HG03342 (cell line): ENCODE results near the gene SCAPER.

Experiments used
- ATAC-seq: cut with Tn5 transposase; IDR thresholded peaks from one replicate; pipeline ENCODE4 v1.9.1; 2021; ENCODE audit warnings: mild to moderate bottlenecking, moderate library complexity; ENCODE audit not compliant: unreplicated experiment

SCAPER gene, protein sequence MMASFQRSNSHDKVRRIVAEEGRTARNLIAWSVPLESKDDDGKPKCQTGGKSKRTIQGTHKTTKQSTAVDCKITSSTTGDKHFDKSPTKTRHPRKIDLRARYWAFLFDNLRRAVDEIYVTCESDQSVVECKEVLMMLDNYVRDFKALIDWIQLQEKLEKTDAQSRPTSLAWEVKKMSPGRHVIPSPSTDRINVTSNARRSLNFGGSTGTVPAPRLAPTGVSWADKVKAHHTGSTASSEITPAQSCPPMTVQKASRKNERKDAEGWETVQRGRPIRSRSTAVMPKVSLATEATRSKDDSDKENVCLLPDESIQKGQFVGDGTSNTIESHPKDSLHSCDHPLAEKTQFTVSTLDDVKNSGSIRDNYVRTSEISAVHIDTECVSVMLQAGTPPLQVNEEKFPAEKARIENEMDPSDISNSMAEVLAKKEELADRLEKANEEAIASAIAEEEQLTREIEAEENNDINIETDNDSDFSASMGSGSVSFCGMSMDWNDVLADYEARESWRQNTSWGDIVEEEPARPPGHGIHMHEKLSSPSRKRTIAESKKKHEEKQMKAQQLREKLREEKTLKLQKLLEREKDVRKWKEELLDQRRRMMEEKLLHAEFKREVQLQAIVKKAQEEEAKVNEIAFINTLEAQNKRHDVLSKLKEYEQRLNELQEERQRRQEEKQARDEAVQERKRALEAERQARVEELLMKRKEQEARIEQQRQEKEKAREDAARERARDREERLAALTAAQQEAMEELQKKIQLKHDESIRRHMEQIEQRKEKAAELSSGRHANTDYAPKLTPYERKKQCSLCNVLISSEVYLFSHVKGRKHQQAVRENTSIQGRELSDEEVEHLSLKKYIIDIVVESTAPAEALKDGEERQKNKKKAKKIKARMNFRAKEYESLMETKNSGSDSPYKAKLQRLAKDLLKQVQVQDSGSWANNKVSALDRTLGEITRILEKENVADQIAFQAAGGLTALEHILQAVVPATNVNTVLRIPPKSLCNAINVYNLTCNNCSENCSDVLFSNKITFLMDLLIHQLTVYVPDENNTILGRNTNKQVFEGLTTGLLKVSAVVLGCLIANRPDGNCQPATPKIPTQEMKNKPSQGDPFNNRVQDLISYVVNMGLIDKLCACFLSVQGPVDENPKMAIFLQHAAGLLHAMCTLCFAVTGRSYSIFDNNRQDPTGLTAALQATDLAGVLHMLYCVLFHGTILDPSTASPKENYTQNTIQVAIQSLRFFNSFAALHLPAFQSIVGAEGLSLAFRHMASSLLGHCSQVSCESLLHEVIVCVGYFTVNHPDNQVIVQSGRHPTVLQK (N-terminal part only)

DNA sequence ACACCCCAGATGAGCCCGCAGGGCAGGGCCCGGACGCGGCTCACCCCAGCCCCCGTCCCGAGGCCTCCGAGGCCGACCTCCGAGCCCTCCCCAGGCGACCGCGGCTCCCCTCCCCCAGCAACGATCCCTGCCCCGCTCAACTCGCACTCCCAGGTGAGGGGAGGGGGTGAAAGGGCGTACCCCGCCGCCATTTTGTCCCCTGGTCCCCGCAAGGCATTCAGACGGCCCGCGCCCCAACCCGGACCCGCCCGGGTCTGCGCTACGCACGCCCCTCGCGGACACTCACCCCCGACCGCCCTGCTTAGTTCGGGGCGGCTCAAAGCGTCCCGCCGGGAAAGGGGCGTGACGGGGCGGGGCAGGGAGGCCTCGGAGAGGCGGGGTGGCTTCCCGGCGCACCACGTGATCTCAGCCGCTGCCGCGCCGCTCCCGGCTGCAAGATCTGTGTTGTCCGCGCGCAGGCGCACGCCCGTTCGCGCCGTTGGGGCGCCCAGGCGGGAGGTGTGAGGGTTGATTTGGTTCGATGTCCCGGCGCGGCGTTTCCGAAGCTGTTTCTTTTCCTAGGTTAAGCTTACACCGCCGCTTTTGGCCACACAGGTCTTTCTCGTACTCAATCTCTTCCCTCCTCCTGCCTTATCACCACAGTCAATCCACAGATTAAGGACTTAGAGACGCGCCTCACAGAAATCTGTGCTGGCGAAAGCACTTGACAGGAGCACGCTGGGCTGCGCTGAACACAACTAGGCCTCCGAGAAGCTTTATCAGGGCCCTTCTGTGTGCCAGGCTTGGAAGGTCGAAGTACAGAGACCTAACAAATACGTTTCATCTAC, at the start of gene SCAPER:
SCAPER (minus strand) TSS at position 328 of the 827 bp plus-strand sequence. CDS start 21,523 bp downstream, outside the sequence.
- peak; percentile 83 for ATAC-seq

DNA sequence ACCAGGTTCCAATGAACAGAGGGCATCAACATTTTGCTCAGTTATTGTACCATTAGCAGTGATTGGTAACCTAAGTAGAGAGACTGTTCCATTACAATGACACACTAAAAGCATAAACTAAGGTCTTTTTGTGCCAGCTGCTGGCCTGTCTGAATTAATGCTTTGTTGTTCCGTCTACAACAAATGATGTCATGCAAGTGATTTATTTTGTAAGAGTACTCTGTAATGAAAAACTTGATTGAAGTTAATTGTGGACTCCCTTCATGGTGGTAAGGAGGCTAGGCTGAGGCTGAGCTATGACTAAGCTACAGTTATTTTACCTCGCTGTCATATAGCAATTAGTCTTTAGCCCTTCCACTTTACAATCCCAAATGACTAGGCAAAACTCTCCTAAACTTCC, 49.6 kb upstream of the SCAPER start:
- no peak for ATAC-seq

DNA sequence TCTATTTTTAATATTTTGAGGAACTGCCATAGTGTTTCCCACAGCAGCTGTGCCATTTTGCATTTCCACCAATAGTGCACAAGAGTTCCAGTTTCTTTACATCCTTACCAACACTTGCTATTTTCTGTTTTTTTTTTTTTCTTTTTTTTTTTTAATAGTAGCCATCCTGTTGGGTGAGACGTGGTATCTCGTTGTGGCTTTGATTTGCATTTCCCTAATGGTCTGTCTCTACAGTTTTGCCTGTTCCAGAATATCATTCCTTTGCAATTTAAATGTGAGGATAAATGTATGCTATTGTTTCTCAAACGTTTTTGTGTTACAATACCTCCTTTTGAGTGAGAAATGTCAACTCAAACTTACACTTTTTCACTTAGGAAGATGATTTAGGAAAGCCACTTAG, 48.8 kb upstream of the SCAPER start:
- ATAC-seq = no peak

DNA sequence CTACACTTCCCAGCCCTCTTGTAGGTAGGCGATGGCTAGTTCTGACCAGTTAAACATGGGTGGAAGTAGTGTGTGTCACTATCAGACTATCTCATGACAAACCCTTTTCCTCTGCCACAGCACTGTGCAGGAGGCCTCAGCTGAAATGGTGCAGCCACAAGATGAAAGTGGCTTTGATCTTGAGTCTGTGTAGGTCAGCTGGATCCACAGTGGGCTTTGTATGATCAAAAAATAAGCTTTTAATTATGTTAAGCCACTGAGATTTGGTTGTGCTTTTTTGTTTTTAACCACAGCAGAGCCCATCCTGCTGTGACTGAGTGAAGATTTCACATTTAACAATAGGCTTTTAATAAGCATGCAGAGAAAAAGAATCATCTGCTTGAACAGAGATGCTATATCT, 46.1 kb upstream of the SCAPER start:
- ATAC-seq = no peak

DNA sequence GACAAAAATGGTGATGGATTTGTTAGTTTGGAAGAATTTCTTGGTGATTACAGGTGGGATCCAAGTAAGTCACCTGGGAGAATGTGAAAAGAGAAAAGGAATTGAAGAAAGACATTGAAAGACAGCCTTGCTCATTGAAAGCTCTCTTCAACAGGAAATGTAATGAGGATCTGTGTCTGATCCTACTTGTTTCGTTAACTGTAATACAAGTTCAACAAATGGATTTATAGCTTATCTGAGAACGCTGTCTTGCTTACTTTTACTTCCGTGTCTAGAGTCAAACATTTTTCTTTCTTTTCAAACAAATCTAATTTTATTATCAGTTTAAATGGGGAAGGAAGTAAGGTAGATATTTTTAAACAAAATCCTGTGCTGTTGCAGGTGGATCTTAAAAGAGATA, 42.3 kb upstream of the SCAPER start:
- no peak for ATAC-seq

DNA sequence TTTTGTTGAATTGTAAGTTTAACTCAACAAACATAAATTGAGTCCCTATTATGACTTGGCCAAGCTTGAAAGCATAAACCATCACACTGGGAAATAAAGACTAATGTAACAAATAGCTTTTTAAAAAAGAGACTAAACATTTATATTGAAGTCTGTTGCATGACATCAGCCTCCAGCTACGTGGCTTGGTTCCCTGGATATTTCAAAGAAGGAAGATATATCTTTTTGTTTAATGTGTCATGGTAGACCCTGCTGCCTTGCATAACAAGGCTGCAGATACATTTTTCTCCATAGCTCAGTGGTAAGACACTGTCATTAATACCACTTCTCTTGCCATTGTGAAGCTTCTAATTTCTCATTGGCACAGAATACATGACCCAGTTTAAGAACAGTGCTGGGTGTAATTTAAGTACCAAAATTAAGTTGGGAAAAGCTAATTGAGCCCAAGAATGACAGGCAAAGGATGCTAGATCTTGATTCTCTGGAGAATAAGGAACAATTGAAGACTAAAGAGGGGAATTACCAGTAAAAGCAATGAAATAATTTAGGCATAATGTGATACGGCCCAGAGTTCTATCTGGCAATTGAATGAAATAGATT, 40.5 kb upstream of the SCAPER start:
- no peak for ATAC-seq

DNA sequence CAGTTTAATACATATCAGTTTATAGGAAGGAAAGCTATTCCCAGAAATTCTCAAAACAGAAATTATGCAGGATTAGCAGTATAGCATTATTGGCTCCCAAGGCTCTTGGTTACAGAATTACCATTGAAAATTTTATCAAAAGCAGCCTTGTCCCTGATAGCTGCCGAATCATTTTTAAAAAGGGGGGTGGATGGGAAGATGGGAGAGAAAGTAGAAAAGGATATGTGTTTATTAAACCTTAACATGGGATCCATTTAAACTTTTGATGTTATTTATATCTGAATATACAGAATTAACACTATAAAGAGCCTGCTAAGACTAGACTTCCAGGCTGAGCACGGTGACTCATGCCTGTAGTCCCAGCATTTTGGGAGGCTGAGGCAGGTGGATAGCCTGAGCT, 37.2 kb upstream of the SCAPER start:
- no peak for ATAC-seq

DNA sequence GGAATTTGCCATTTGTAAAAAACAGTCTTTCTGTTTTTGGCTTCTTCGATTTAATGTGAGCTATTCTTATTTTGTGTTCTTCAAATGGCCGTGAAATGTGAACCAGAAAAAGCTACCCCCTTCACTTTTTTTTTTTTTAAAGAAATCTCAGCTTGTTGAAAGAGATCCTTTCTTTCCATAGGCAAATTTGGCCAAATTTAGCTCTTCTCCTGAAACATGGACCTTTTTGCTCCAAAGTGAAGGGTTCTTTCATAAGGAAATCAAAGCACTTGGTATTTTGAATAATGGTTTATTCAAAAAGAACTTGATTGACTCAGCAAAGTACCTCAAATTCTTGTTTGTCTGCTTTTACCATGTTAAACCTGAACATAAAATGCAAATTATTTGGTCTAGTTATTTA, 36.5 kb upstream of the SCAPER start:
- no peak for ATAC-seq

DNA sequence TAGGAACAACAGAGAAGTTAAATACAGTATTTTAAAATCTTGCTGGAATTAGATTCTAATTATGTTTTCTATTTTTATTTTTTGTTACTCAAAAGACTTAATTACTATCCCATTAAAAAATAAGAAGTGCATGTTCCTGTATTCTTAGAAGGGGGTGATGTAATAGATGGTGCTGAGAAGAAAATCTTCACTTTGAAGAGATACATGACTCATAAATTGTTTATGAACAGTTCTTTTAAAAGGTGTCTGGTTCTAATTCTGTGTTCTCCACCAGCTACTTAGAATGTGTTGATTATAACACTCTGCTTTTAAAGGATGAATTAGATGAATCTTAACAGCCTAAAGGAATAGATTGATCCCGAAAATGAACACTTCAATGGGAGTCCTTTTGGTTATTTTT, 34.6 kb upstream of the SCAPER start:
- ATAC-seq = no peak

DNA sequence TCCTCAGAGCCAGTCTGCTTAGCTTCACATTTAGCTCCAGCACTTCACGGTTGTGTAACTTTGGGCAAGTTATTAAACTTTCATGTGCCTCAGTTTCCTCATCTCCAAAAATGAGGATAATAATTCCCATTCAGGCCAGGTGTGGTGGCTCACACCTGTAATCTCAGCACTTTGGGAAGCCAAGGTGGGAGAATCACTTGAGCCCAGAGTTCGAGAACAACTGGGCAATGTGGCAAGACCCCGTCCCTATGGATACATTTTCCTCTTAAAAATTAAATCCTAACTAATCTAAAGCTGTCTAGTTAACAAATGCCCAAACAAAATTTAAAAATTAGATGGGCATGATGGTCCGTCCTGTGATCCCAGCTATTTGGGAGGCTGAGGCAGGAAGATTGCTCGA, 33.6 kb upstream of the SCAPER start:
- no peak for ATAC-seq

DNA sequence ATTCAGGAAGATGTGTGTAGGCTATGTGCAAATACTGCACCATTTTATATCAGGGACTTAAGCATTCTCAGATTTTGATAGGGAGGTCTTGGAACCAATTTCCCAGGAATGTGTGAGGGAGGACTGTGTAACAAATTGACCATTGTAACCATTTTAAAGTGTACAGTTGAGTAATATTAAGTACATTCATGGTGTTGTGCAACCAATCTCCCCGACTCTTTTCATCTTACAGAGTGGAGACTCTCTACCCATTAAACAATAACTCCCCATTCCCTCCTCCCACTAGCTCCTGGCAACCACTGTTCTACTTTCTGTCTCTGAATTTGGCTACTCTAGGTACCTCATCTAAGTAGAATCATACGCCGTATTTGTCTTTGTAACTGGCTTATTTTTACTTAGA, 31.5 kb upstream of the SCAPER start:
- no peak for ATAC-seq

DNA sequence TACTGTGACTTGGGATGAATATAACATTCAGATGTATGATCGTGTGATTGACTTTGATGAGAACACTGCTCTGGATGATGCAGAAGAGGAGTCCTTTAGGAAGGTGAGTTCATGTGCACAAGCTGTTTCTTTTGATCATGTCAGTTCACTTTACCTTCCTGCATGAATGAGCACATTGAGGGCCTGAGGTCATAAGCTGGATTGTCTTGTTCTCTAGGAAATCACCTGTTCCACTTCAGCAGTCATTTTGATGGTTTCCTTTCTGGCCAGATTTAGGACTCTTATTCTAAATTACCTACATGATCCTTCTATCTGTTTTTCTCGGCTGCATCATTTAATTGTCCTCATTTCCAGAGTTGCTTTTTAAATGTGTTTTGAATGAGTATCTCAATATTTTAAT, 30.5 kb upstream of the SCAPER start:
- ATAC-seq = no peak

DNA sequence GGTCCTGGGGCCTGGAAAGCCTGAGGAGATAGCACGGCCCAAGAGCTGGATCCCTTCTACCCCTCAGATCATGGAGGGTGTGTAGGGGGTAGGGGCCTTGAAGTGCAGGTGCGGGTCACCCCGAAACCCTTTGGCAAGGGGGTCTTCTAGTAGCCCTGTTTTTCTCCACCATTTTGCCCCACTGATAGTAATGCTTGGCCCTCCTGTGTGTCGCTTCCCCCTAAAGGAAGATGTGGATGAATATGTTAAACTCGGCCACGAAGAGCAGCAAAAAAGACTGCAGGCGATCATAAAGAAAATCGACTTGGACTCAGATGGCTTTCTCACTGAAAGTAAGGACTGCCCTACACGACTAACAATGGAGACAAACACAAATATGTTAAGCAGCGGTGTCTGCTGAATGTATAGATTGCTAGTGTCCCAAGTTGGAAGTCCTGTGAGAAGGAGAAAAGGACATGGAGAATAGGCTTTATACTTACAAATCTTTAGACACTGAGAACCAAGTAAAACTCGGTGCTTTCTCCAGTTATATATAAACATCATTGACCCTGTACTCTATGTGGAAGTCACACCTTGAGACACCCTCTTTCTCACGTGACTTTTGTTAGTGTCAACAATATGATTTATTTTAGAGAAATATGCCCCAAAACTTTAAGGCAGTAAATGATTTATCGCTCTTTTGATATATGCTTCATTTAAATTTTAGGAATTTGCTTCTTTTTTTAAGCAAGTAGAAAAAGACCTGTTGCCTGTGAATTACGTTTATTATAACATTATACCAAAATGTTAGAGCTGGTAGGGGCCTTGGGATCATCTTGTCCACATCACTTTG, 27.2 kb upstream of the SCAPER start:
- no peak for ATAC-seq

DNA sequence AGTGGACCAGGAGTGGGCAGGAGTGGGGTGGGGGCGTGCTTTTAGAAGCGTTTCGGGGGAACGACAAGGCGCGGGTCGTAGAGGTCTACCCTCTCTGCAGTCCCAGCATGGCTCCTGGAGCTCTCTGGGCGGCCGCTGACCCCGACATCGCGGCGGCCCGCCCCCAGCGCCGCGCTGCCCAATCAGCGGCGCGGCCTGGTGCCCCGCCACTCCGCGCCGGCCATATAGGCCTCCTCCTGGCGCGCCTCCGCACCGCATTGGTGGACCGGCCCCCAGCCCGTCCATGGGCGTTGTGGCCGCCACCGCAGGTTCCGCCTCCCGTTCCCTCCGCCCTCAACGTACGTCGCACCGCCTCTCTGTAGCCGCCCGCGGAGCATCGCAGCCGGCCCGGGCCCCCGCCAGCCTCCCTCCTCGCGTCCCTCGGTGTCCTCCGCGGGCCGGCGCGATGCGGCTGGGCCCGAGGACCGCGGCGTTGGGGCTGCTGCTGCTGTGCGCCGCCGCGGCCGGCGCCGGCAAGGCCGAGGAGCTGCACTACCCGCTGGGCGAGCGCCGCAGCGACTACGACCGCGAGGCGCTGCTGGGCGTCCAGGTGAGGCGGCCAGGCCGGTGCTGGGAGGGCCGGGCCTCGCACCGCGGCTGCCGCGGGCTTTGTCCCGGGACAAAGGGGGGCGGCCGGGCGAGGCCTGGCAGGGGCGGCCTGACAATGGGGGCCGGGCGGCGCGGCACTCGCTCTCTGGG, 26.4 kb upstream of the SCAPER start, which contains the start of gene RCN2:
RCN2 (plus strand) TSS at position 353 of the 738 bp plus-strand sequence; CDS start at position 446, 93 bp downstream.
- peak; percentile 97 for ATAC-seq

DNA sequence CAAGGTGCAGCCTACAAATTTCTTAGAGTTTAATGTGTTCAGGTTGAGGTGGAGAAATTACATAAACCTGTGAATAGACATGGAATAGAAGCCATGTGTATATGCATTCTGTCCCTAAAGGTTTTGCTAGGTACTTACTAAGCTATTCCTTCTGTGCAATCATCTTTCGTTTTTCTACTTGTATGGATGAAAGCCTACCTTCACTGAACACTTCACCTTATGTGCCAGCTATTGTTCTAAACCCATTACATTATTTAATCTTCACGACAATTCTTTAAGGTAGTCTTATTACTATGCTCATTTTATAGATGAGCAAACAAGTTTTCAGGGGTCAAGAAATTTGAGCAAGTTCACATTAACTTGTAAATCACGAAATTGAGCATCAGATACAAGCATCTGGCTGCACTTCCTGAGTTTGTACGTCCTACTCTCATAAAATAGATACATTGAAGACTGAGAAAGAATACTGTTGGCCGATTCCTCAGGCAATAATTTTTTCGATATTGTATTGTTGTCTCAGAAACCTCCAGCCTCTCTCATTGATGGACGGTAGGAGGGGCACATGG, 25.8 kb upstream of the SCAPER start:
- no peak for ATAC-seq

DNA sequence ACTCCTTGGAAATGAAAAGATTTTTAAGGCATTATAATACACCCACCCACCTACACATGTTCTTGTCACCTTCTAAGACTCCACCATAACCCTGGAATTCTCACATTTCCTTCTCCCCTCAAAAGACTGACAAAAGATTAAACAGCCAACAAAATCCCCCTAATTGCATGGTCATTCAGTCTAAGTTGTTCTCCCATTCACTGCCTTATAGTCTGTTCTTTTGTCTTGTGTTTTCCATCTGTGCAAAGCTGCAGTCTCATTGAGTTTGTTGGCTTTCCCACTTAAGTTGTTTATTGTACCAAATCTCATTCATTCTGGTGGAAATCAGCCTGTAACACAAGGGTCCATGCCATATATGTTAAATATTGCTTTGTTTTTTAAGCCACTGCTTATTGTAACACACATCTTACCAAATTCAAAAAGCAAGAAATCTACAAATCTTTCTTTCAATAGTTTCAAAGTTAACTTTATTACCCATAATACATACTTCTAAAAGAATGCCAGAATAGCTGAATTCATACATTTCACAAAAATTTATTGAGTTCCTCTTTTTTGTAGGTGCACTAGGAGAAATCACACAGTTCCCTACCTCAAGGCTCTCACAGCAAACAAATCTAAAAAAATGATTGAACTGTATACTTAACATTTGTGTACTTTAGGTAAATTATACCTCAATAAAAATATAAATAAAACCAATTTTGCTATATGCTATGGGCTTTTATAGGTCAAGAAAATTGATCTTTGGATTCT, 24.0 kb upstream of the SCAPER start:
- no peak for ATAC-seq

DNA sequence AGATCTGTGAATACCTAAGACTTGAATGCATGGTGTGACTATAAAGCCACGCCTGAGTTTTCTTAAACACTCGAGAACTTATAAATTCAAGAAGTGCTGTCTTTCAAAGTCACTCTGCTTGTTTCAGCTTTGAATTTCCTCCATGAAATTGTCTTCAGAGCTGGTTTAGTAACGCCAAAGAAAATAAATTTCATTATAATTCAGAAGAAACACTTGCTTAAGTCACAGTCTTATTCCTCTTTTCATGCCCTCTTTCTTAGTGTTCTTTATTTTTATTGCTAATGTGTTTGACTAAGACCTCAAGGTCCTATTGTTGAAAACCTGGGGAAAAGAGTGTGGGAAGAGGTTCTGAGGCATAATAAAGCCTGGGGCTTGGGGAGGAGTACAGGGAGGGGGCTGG, 23.1 kb upstream of the SCAPER start:
- no peak for ATAC-seq
